LNCaP clone FGC (cell line): Measurements from ENCODE around the gene KDM2B.
A peak's percentile ranks its signal among the peaks of the same experiment; 100 is the strongest.

ENCODE experiments used
- DNase-seq: peaks from one replicate; pipeline ENCODE4 v3.0.0-alpha.2; 2011; ENCODE audit warnings: low read depth
- H3K4me3 ChIP-seq: 2 replicates; pipeline ENCODE4 v1.5.1; 2011; ENCODE audit warnings: mild to moderate bottlenecking, low read depth, low read length, control low read depth
- TF ChIP-seq, protein P1 (sequence below): IDR thresholded peaks from 2 replicates; pipeline ENCODE4 v1.5.1; 2012; ENCODE audit warnings: mild to moderate bottlenecking; ENCODE audit not compliant: control insufficient read depth, insufficient read depth; ENCODE audit errors: extremely low read depth

KDM2B gene

GRCh38 chr12:121582583-121583333 lies 1.9 kb upstream of the KDM2B start:
- no peak overlapping the region for H3K4me3 ChIP-seq
- no peak for DNase-seq
- TF ChIP-seq, protein P1, sequence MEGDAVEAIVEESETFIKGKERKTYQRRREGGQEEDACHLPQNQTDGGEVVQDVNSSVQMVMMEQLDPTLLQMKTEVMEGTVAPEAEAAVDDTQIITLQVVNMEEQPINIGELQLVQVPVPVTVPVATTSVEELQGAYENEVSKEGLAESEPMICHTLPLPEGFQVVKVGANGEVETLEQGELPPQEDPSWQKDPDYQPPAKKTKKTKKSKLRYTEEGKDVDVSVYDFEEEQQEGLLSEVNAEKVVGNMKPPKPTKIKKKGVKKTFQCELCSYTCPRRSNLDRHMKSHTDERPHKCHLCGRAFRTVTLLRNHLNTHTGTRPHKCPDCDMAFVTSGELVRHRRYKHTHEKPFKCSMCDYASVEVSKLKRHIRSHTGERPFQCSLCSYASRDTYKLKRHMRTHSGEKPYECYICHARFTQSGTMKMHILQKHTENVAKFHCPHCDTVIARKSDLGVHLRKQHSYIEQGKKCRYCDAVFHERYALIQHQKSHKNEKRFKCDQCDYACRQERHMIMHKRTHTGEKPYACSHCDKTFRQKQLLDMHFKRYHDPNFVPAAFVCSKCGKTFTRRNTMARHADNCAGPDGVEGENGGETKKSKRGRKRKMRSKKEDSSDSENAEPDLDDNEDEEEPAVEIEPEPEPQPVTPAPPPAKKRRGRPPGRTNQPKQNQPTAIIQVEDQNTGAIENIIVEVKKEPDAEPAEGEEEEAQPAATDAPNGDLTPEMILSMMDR, result no peak

- TF ChIP-seq, protein P1, result no peak
- H3K4me3 ChIP-seq, result no peak overlapping the region
- no peak for DNase-seq
Observed at GRCh38 chr12:121581686-121582429, 1.0 kb upstream of the KDM2B start.

DNA sequence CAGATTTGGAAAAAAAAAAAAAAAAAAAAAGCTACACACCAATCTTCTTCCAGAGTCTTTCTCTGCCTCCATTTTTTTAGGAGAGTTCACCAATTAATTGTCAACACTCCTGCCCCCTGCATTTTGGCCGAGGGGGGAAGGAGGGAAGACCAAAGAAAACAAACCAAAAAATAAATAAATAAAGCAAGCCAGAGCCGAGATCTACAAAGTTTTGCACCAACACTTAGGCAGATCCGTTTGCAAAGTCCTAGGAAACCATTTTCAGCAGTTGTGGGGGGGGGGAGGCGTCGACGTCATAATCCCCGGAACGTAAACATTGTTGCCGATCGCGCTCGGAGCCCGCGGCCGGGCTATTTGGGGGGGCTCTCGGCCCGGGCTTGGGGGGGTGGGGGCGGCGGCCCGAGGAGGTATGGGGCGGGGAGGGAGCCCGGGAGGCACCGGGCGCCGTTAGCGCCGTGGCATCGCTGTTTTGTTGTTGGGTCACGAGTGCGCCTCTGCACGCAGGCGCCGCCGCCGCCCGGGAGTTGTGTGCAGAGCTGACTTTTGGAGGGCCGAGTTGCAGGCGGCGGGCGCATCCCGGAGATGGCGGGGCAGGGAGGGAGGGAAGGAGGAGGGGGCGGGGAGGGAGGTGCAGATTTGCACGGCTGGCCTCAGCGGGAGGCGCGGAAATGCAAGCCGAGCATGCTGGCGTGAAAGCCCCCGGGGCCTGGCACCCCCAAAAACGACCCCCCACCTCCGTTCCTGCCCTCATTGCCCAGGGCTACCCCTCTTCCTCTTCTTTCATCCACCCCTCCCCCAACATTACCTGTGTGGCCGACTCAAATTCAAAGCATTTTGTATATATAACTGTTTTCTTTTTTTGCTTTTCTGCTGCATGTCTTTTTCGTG lies 598 bp downstream of the KDM2B start:
- H3K4me3 ChIP-seq, result peak overlapping the region; percentile 70
- TF ChIP-seq, protein P1, result no peak
- DNase-seq, result no peak

- TF ChIP-seq, protein P1, result no peak
- H3K4me3 ChIP-seq, result peak overlapping the region; percentile 70
- no peak for DNase-seq
Observed at GRCh38 chr12:121579190-121579791, 1.5 kb downstream of the KDM2B start.

GRCh38 chr12:121578230-121579189 lies 2.3 kb downstream of the KDM2B start:
- TF ChIP-seq, protein P1, result no peak
- no peak for DNase-seq
- peak overlapping the region; percentile 70 for H3K4me3 ChIP-seq
